BE2C (cell line): ENCODE data around the gene HHEX.

Experiments used
- DNase-seq: peaks from one replicate; pipeline ENCODE4 v3.0.0-alpha.2; 2020
- H3K27me3 ChIP-seq: fragments of 250-450 bp; sonication (Bioruptor Pico); 2 replicates; pipeline ENCODE4 v1.5.1; 2020; ENCODE audit warnings: mild to moderate bottlenecking
- H3K36me3 ChIP-seq: fragments of 250-450 bp; sonication (Bioruptor Pico); 2 replicates; pipeline ENCODE4 v1.5.1; 2020; ENCODE audit warnings: mild to moderate bottlenecking
- H3K4me1 ChIP-seq: fragments of 250-450 bp; sonication (Bioruptor Pico); 2 replicates; pipeline ENCODE4 v1.5.1; 2020
- H3K4me3 ChIP-seq: 2 replicates; pipeline ENCODE4 v1.5.1; 2011; ENCODE audit warnings: low read depth, low read length
- H3K9me3 ChIP-seq: fragments of 250-450 bp; sonication (Bioruptor Pico); 2 replicates; pipeline ENCODE4 v1.5.1; 2020
- CTCF ChIP-seq: IDR thresholded peaks from 2 replicates; pipeline ENCODE4 v1.5.1; 2012; ENCODE audit warnings: mild to moderate bottlenecking, low read depth, low read length

HHEX gene

GRCh38 chr10:92720831-92721165 is 31.0 kb downstream of the HHEX start:
- TF ChIP-seq CTCF = no peak
- H3K36me3 ChIP-seq = no peaks in the 10 kb centered on the region
- no peak overlapping the region for H3K4me3 ChIP-seq
- H3K9me3 ChIP-seq = no peaks in the 10 kb centered on the region
- H3K27me3 ChIP-seq = no peaks in the 10 kb centered on the region
- H3K4me1 ChIP-seq = peaks cover 8% of the 10 kb centered on the region; the same call in 1 of the 2 replicates
- no peak for DNase-seq

GRCh38 chr10:92722349-92722748 is 32.6 kb downstream of the HHEX start:
- Histone ChIP-seq H3K27me3 (no peaks in the 10 kb centered on the region), H3K4me1 (peaks cover 8% of the 10 kb centered on the region; the same call in 1 of the 2 replicates)
- DNase-seq = no peak

GRCh38 chr10:92727141-92727540 is 37.4 kb downstream of the HHEX start:
- no peak for TF ChIP-seq CTCF
- H3K4me3 ChIP-seq = no peak overlapping the region
- H3K27me3 ChIP-seq = no peaks in the 10 kb centered on the region
- H3K36me3 ChIP-seq = no peaks in the 10 kb centered on the region
- H3K9me3 ChIP-seq = no peaks in the 10 kb centered on the region
- no peaks in the 10 kb centered on the region for H3K4me1 ChIP-seq
- DNase-seq = no peak

More at GRCh38 chr10:92722349-92722748, 32.6 kb downstream of the HHEX start:
- Histone ChIP-seq H3K4me3 (no peak overlapping the region), H3K9me3 (no peaks in the 10 kb centered on the region), H3K36me3 (no peaks in the 10 kb centered on the region)
- no peak for TF ChIP-seq CTCF

GRCh38 chr10:92727550-92727949 is 37.8 kb downstream of the HHEX start:
- H3K4me1 ChIP-seq = no peaks in the 10 kb centered on the region
- TF ChIP-seq CTCF = no peak
- H3K36me3 ChIP-seq = no peaks in the 10 kb centered on the region
- H3K4me3 ChIP-seq = no peak overlapping the region
- no peaks in the 10 kb centered on the region for H3K27me3 ChIP-seq
- no peak for DNase-seq
- H3K9me3 ChIP-seq = no peaks in the 10 kb centered on the region

GRCh38 chr10:92729886-92730285 is 40.1 kb downstream of the HHEX start:
- no peak for DNase-seq
- Histone ChIP-seq H3K27me3 (no peaks in the 10 kb centered on the region), H3K4me1 (no peaks in the 10 kb centered on the region), H3K4me3 (no peak overlapping the region), H3K36me3 (no peaks in the 10 kb centered on the region), H3K9me3 (no peaks in the 10 kb centered on the region)
- TF ChIP-seq CTCF = no peak

GRCh38 chr10:92732958-92733357 is 43.2 kb downstream of the HHEX start:
- TF ChIP-seq CTCF = no peak
- no peak for DNase-seq
- H3K9me3 ChIP-seq = no peaks in the 10 kb centered on the region
- H3K36me3 ChIP-seq = no peaks in the 10 kb centered on the region
- H3K27me3 ChIP-seq = no peaks in the 10 kb centered on the region
- H3K4me3 ChIP-seq = no peak overlapping the region
- no peaks in the 10 kb centered on the region for H3K4me1 ChIP-seq
